ENCODE data around the gene ERG.
A peak's percentile ranks its signal among the peaks of the same experiment; 100 is the strongest.

ERG gene

GRCh38 chr21:38479641-38480525 is 18.4 kb downstream of the ERG start:
- Histone ChIP-seq H3K4me1 (ENCODE audit: control extremely low read depth in 1 of 4, control insufficient read depth in 4 of 4, insufficient read depth in 4 of 4, low read length in 3 of 4) (peaks cover 46 to 95% (median 85%) of the 10 kb centered on the region in 4 experiments), H3K36me3 (ENCODE audit: control insufficient read depth in 4 of 4, insufficient read depth in 4 of 4, low read length in 3 of 4) (peaks cover 0 to 9% (median 3%) of the 10 kb centered on the region in 4 experiments), H3K27ac (ENCODE audit: insufficient read depth in 1 of 2, low read depth in 1 of 2, low read length in 2 of 2, poor library complexity in 1 of 2, severe bottlenecking in 2 of 2) (peak overlapping the region; percentile 59 to 98), H3K27me3 (replicated peaks in 2 of 5; ENCODE audit: control insufficient read depth in 4 of 5, insufficient read depth in 5 of 5, low read length in 4 of 5) (no peaks in the 10 kb centered on the region), H3K4me3 (ENCODE audit: control insufficient read depth in 1 of 7, extremely low read depth in 1 of 7, insufficient read depth in 4 of 7, low read depth in 2 of 7, low read length in 6 of 7) (peak overlapping the region in 2 of 7 experiments; percentile 34 to 40), H3K9me3 (ENCODE audit: control extremely low read depth in 1 of 5, control insufficient read depth in 4 of 5, insufficient read depth in 2 of 5, low read depth in 1 of 5, low read length in 4 of 5) (no peaks in the 10 kb centered on the region)
- DNase-seq, result peak in 2 of 3 donors; percentile 73 to 80
- CTCF ChIA-PET, result no interaction called here
- 78% methylated on average over 9 of the region's 12 CpGs for WGBS (ENCODE audit: insufficient coverage)
- POLR2A ChIA-PET, result no interaction called here

DNA sequence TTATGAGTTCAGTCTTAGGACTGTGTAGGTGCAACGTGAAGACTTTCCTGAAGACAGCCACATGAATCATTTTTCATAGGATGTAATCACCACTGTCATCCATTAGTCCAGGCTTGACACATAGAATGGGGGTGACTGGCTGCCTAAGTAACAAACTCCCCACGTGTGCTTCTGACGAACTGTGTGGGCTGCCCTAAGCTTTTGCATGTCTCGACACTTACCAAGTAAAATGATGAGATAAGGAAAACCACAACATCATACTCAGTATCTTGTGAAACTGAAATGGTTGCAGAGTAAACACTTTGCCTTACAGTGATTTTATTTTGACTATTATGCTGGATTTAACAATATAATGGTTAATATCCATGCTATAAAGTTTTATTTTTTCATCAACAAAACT is 19.5 kb downstream of the ERG start:
- Histone ChIP-seq H3K27me3 (replicated peaks in 2 of 5; ENCODE audit: control insufficient read depth in 4 of 5, insufficient read depth in 5 of 5, low read length in 4 of 5) (no peaks in the 10 kb centered on the region), H3K36me3 (ENCODE audit: control insufficient read depth in 4 of 4, insufficient read depth in 4 of 4, low read length in 3 of 4) (peaks cover 0 to 14% (median 3%) of the 10 kb centered on the region in 4 experiments), H3K27ac (ENCODE audit: insufficient read depth in 1 of 2, low read depth in 1 of 2, low read length in 2 of 2, poor library complexity in 1 of 2, severe bottlenecking in 2 of 2) (peak overlapping the region; percentile 98), H3K4me3 (ENCODE audit: control insufficient read depth in 1 of 7, extremely low read depth in 1 of 7, insufficient read depth in 4 of 7, low read depth in 2 of 7, low read length in 6 of 7) (peak overlapping the region in 2 of 7 experiments; percentile 4 to 25), H3K4me1 (ENCODE audit: control extremely low read depth in 1 of 4, control insufficient read depth in 4 of 4, insufficient read depth in 4 of 4, low read length in 3 of 4) (peaks cover 53 to 95% (median 86%) of the 10 kb centered on the region in 4 experiments), H3K9me3 (ENCODE audit: control extremely low read depth in 1 of 5, control insufficient read depth in 4 of 5, insufficient read depth in 2 of 5, low read depth in 1 of 5, low read length in 4 of 5) (no peaks in the 10 kb centered on the region)
- 6% methylated on average over 3 of the region's 4 CpGs for WGBS (ENCODE audit: insufficient coverage)
- ChIA-PET POLR2A (no interaction called here), CTCF (interaction anchor here (1.9 kb wide), 1 partner anchor 11 kb away, joined by 10 read pairs; no protein-coding TSS in a partner anchor)
- peak; percentile 52 to 78 (median 66) for DNase-seq

DNA sequence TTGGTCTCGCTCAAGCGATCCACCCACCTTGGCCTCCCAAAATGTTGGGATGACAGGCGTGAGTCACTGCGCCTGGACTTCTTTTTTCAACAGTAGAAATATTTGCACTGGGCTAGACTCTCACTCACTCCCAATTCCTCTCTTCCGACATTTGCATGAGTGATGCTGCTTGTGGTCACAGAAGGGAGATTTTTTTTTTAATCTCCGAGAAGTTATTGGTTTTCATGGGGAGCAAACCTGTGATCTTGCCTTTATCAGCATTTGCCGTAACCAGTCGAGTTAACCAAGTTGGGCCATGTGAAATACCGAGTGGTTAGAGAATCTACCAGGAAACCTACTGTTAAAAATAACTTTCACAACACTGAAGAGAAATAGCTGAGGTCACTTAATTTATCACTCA is 21.1 kb downstream of the ERG start:
- peaks cover 0 to 18% (median 5%) of the 10 kb centered on the region in 4 experiments for H3K36me3 ChIP-seq (ENCODE audit: control insufficient read depth in 4 of 4, insufficient read depth in 4 of 4, low read length in 3 of 4)
- peak overlapping the region in 5 of 7 experiments; percentile 27 to 55 (median 47) for H3K4me3 ChIP-seq (ENCODE audit: control insufficient read depth in 1 of 7, extremely low read depth in 1 of 7, insufficient read depth in 4 of 7, low read depth in 2 of 7, low read length in 6 of 7)
- peak overlapping the region; percentile 98 for H3K27ac ChIP-seq (ENCODE audit: insufficient read depth in 1 of 2, low read depth in 1 of 2, low read length in 2 of 2, poor library complexity in 1 of 2, severe bottlenecking in 2 of 2)
- CTCF ChIA-PET, result interaction anchor here (1.0 to 2.3 kb wide), 6 partner anchors 9 to 661 kb away, joined by 3 to 10 read pairs (median 8); no protein-coding TSS in a partner anchor
- 0% methylated on average over 2 of the region's 9 CpGs for WGBS (ENCODE audit: insufficient coverage)
- no peaks in the 10 kb centered on the region for H3K9me3 ChIP-seq (ENCODE audit: control extremely low read depth in 1 of 5, control insufficient read depth in 4 of 5, insufficient read depth in 2 of 5, low read depth in 1 of 5, low read length in 4 of 5)
- H3K4me1 ChIP-seq (ENCODE audit: control extremely low read depth in 1 of 4, control insufficient read depth in 4 of 4, insufficient read depth in 4 of 4, low read length in 3 of 4), result peaks cover 57 to 98% (median 93%) of the 10 kb centered on the region in 4 experiments
- peak; percentile 81 to 94 (median 91) for DNase-seq
- no peaks in the 10 kb centered on the region for H3K27me3 ChIP-seq (replicated peaks in 2 of 5; ENCODE audit: control insufficient read depth in 4 of 5, insufficient read depth in 5 of 5, low read length in 4 of 5)
- POLR2A ChIA-PET, result interaction anchor here (1.0 to 4.3 kb wide), 5 partner anchors 10 to 22 kb away, joined by 6 to 41 read pairs (median 8); partner anchors contain the start of gene ERG

DNA sequence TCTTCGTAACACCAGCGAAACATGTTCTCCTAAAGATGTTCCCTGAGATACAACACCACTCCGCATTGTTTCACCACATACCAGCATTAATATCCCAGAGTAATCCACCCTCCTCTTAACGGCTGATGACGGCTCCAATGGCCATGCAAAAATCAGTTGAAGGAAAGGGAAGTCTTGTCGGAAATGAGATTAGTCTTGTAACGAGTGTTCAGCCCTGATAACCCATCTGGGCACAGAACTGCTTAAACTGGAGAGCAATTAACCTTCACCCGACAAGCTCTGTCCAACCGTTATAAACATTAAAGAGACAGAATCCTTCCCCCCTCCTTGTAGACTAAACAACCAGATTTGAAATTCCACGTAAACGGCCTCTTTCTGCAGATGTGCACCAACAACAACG is 21.9 kb downstream of the ERG start:
- no peaks in the 10 kb centered on the region for H3K27me3 ChIP-seq (replicated peaks in 2 of 5; ENCODE audit: control insufficient read depth in 4 of 5, insufficient read depth in 5 of 5, low read length in 4 of 5)
- H3K9me3 ChIP-seq (ENCODE audit: control extremely low read depth in 1 of 5, control insufficient read depth in 4 of 5, insufficient read depth in 2 of 5, low read depth in 1 of 5, low read length in 4 of 5), result no peaks in the 10 kb centered on the region
- peak overlapping the region in 6 of 7 experiments; percentile 34 to 70 (median 54) for H3K4me3 ChIP-seq (ENCODE audit: control insufficient read depth in 1 of 7, extremely low read depth in 1 of 7, insufficient read depth in 4 of 7, low read depth in 2 of 7, low read length in 6 of 7)
- POLR2A ChIA-PET, result interaction anchor here (0.7 to 4.3 kb wide), 10 partner anchors 9 to 510 kb away, joined by 3 to 41 read pairs (median 5); partner anchors contain the start of gene ERG
- DNase-seq, result peak; percentile 99 to 100 (median 99)
- 0% methylated on average over 2 of the region's 12 CpGs for whole genome bisulfite sequencing (ENCODE audit: insufficient coverage)
- CTCF ChIA-PET, result interaction anchor here (1.0 to 2.3 kb wide), 4 partner anchors 10 to 98 kb away, joined by 3 to 8 read pairs (median 6); partner anchors contain the start of gene ERG
- peaks cover 59 to 98% (median 94%) of the 10 kb centered on the region in 4 experiments for H3K4me1 ChIP-seq (ENCODE audit: control extremely low read depth in 1 of 4, control insufficient read depth in 4 of 4, insufficient read depth in 4 of 4, low read length in 3 of 4)
- H3K27ac ChIP-seq (ENCODE audit: insufficient read depth in 1 of 2, low read depth in 1 of 2, low read length in 2 of 2, poor library complexity in 1 of 2, severe bottlenecking in 2 of 2), result peak overlapping the region; percentile 98
- peaks cover 0 to 16% (median 5%) of the 10 kb centered on the region in 4 experiments for H3K36me3 ChIP-seq (ENCODE audit: control insufficient read depth in 4 of 4, insufficient read depth in 4 of 4, low read length in 3 of 4)

- 35% methylated on average over 6 of the region's 6 CpGs for WGBS (ENCODE audit: insufficient coverage)
- peak overlapping the region; percentile 98 for H3K27ac ChIP-seq (ENCODE audit: insufficient read depth in 1 of 2, low read depth in 1 of 2, low read length in 2 of 2, poor library complexity in 1 of 2, severe bottlenecking in 2 of 2)
Measured at GRCh38 chr21:38475519-38475918, 22.8 kb downstream of the ERG start.

DNA sequence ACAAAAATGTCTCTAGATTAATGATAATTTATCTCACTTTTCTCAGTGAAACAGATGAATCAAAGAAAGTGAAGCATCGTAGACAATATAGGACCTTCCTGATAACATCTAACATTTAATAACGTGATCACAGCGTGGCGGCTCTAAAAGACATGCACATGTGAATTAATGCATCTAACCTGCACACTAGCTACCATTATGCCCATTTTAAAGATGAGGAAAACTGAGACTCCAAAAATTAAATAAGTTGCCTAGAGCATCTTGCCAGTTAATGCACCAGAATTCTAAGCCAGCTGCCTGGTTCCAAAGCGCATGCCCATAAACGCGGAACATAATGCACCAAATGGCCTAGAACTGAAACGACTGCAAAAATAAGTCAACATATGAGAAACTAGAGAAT is 23.5 kb downstream of the ERG start:
- Histone ChIP-seq H3K27me3 (replicated peaks in 2 of 5; ENCODE audit: control insufficient read depth in 4 of 5, insufficient read depth in 5 of 5, low read length in 4 of 5) (no peaks in the 10 kb centered on the region), H3K4me1 (ENCODE audit: control extremely low read depth in 1 of 4, control insufficient read depth in 4 of 4, insufficient read depth in 4 of 4, low read length in 3 of 4) (peaks cover 62 to 96% (median 93%) of the 10 kb centered on the region in 4 experiments), H3K36me3 (ENCODE audit: control insufficient read depth in 4 of 4, insufficient read depth in 4 of 4, low read length in 3 of 4) (peaks cover 0 to 16% (median 6%) of the 10 kb centered on the region in 4 experiments), H3K4me3 (ENCODE audit: control insufficient read depth in 1 of 7, extremely low read depth in 1 of 7, insufficient read depth in 4 of 7, low read depth in 2 of 7, low read length in 6 of 7) (peak overlapping the region in 3 of 7 experiments; percentile 15 to 70 (median 55)), H3K27ac (ENCODE audit: insufficient read depth in 1 of 2, low read depth in 1 of 2, low read length in 2 of 2, poor library complexity in 1 of 2, severe bottlenecking in 2 of 2) (peak overlapping the region; percentile 98), H3K9me3 (ENCODE audit: control extremely low read depth in 1 of 5, control insufficient read depth in 4 of 5, insufficient read depth in 2 of 5, low read depth in 1 of 5, low read length in 4 of 5) (no peaks in the 10 kb centered on the region)
- WGBS (ENCODE audit: insufficient coverage), result 100% methylated on average over 4 of the region's 8 CpGs
- POLR2A ChIA-PET, result interaction anchor here (0.6 to 4.3 kb wide), 5 partner anchors 8 to 440 kb away, joined by 3 to 41 read pairs (median 3); no protein-coding TSS in a partner anchor
- DNase-seq, result peak in 1 of 3 donors; percentile 26
- CTCF ChIA-PET, result interaction anchor here (1.3 to 1.7 kb wide), 3 partner anchors 12 to 26 kb away, joined by 4 to 5 read pairs (median 4); partner anchors contain the start of gene ERG

More at GRCh38 chr21:38475519-38475918, 22.8 kb downstream of the ERG start:
- ChIA-PET POLR2A (interaction anchor here (0.6 to 4.3 kb wide), 8 partner anchors 8 to 510 kb away, joined by 3 to 41 read pairs (median 3); no protein-coding TSS in a partner anchor), CTCF (interaction anchor here (1.0 to 1.7 kb wide), 4 partner anchors 13 to 97 kb away, joined by 3 to 5 read pairs (median 4); partner anchors contain the start of gene ERG)
- Histone ChIP-seq H3K9me3 (ENCODE audit: control extremely low read depth in 1 of 5, control insufficient read depth in 4 of 5, insufficient read depth in 2 of 5, low read depth in 1 of 5, low read length in 4 of 5) (no peaks in the 10 kb centered on the region), H3K4me3 (ENCODE audit: control insufficient read depth in 1 of 7, extremely low read depth in 1 of 7, insufficient read depth in 4 of 7, low read depth in 2 of 7, low read length in 6 of 7) (peak overlapping the region in 5 of 7 experiments; percentile 5 to 70 (median 53)), H3K36me3 (ENCODE audit: control insufficient read depth in 4 of 4, insufficient read depth in 4 of 4, low read length in 3 of 4) (peaks cover 0 to 16% (median 7%) of the 10 kb centered on the region in 4 experiments), H3K4me1 (ENCODE audit: control extremely low read depth in 1 of 4, control insufficient read depth in 4 of 4, insufficient read depth in 4 of 4, low read length in 3 of 4) (peaks cover 63 to 99% (median 95%) of the 10 kb centered on the region in 4 experiments), H3K27me3 (replicated peaks in 2 of 5; ENCODE audit: control insufficient read depth in 4 of 5, insufficient read depth in 5 of 5, low read length in 4 of 5) (no peaks in the 10 kb centered on the region)
- peak in 2 of 3 donors; percentile 71 to 83 for DNase-seq
